ENCODE measurements around the gene DNAH3.
"Not testable (repeated sequence)": the region's sequence is repeated elsewhere in the genome, so short reads cannot be mapped to it uniquely, and the experiment has no call there.

The DNAH3 gene

DNA sequence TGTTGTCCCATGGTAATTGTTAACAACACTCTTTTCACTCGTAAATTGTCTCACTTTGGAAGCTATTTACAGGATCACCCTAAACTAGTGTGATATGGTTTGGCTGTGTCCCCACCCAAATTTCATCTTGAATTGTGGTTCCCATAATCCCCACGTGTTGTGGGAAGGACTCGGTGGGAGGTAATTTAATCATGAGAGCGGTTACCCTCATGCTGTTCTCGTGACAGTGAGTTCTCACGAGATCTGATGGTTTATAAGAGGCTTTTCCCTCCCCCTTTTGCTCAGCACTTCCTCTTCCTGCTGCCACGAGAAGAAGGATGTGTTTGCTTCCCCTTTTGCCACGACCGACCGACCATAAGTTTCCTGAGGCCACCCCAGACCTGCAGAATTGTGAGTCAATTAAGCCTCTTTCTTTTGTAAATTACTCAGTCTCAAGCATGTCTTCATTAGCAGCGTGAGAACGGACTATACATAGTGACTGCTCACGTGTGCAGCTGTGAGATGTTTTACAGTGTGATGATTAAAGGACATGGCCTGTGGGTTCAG lies 34.4 kb downstream of the DNAH3 start:
- DNase-seq: no peak

DNA sequence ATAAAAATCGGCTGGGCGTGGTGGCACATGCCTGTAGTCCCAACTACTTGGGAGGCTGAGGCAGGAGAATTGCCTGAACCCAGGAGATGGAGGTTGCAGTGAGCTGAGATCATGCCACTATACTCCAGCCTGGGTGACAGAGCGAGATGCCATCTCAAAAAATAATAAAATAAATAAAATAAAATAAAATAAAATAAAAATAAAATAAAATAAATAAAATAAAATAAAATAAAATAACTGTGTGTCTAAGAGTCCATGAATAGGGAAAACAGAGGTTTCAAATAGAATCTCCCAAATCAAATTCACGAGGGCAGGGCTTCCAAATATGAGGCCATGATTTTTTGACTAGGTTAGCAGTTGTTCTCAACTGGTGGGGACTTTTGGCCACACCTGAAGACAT lies 35.1 kb downstream of the DNAH3 start:
- not testable (repeated sequence) for DNase-seq

DNA sequence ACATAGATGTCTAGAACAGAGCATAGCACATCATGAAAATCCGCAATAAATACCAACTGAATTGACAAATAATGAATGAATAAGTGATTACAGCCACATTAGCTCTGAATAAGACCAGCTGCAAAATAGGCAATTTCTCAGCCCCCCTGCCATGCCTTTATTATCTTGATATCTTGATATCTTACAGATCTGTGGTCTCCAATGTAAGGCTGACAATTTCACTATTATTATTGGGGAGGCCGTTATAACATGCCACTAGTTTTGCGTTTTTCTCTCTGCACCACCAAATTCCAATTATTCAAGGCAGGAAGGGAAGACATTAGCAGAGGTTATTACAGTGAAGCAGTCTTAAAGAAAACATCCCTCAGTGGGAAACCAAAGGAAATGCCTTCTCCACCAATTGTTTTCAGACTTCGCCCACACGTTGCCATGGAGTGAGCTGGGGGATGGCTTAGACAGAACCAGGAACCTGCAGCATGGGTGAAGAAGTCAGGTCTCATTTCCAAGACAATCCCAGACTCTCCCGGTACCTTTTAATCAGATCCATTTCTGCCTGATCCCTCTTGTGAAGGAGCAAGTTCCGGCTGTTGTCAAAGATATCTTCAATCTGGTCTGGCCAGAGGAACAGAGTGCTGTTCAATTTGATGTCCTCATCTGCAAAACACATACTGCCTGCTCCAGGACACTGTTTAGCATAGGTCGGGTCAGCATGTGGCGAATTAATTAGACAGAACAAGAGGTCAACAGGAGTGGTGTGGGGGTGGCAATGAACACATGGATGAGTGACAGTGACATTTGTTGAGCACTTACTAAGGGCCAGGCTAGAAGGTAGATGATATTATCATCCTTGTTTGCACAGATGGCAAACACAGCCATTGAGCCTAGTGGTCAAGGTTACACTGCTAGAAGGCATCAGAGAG lies 46.4 kb downstream of the DNAH3 start:
- DNase-seq: no peak

DNA sequence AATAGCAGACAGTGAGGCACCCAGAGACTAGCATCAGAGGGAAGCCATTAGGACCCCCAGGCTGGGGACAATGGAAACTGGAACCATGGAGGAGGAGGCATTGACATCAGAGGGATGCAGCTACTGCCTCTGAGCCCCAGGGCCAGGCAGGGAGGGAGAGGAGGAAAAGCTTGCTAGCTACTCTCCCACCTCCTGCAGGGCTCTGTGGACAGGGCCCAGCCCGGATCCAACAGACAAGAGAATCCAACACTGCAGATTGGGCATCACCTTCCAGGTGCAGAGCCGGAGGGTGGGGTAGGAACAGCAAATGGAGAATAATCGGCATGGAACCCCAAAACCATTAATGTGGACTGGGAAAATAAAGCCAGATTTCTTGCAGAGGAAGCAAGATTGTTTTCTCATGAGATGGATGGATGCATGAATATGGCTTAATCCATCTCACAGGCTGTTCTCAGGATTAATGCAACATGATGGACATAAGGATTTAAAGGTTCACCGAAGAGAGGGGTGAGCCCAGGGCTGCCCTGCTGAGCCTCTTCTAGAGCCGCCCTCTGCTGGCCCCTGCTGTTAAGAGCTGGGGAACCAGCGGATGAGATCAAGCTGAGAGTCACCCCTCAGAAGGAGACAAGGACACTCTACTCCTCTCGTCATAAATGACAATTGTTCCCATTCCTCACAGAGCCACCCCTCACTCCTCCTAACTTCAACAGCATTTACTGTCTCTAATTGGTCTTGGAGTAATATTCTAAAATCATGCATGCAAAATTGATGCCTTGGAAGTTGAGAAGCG lies 48.8 kb downstream of the DNAH3 start:
- DNase-seq: no peak

DNA sequence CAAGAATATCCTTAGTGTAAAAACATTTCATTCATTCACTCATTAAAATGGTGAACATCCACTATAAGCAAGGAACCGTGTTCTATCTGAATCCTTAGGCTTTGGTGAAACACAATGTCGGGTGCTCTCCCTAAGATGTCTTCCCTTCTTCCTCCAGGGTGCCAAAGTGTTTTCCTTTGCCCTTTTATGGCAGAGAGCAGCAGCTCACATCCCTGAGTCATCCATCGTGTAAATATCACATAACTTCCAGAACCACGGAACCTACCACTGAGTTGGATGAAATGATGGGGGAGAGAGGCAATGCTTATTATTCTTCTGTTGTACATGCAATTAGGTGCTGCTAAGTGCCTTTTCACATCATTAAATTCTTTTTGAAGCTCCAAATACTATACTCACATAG lies 50.2 kb downstream of the DNAH3 start:
- no peak for DNase-seq

DNA sequence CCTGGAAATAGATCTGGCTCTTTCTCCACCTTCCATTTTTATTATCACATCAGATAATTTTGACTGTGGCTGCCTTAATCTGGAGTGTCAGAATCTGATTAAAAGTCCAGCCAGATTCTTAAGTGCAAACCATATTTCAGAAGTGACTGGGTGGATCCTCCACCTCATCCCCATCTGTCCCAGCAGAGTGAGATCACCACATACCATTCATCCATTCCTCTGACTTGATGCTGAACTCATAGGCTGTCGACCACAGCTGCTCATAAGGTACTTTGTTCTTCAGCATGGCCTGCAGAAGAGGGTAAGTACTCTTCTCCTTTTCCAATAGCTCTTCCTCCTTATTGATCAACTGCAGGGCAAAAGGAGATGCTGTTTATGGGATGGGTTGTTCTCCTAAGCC lies 53.5 kb downstream of the DNAH3 start:
- DNase-seq: no peak

DNA sequence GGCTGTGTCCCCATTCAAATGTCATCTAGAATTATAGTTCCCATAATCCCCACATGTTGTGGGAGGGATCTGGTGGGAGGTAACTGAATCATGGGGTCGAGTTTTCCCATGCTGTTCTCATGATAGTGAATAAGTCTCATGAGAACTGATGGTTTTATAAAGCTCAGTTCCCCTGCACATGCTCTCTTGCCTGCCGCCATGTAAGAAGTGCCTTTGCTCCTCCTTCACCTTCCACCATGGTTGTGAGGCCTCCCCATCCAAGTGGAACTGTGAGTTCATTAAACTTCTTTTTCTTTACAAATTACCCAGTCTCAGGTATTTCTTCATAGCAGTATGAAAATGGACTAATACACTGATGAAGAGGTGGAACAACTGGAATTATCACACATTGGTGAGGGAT lies 55.9 kb downstream of the DNAH3 start:
- DNase-seq: not testable (repeated sequence)

DNA sequence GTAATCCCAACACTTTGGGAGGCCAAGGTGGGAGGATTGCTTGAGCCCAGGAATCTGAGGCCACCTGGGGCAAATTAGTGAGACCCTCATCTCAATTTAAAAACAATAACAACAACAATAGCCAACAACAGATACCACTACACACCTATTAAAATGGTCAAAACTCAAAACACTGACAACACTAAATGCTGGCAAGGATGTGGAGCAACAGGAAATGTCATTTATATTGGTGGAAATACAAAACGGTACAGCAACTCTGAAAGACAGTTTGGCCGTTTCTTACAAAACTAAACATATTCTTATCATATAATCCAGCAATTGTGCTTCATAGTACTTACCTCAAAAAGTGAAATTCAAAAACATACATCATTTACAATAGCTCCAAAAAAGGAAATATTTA lies 57.7 kb downstream of the DNAH3 start:
- DNase-seq: no peak

DNA sequence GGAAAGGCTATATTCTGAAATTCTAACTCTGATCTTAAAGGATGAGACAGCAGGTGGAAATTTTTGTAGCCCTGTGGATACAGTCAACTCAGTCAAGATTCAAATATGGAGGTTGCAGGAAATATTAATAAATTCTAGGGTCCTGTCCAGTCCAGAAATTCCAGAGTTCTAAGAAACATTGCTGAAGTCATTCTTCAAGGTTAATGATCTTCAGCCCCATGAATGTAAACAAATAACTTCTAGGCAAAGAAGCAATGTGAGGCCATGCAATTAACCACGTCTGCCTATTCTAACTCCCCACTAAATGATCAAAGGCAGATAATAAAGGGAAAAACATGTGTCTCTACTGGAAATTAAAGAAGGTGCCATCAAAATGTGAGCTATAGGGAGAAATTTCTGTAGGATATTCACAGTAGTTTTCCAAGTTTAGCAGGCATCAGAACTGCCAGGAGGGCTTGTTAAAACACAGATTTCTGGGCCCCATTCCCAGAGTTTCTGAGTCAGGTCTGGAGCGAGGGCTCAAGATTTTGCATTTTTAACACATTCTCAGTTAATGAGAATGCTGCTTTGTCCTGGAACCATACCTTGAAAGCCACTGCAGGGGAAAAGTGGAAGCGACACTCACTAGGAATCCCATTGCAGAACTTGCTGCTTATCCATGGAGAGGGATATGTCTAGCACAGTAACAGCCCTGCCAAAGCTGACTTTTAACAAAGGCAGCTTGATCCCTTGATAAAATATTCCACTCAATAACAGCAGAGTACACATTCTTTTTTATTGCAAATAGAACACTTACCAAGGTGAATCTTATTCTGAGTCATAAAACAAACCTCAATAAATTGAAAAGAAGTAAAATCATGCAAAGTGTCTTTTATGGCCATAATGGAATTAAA lies 61.8 kb downstream of the DNAH3 start:
- no peak for DNase-seq

DNA sequence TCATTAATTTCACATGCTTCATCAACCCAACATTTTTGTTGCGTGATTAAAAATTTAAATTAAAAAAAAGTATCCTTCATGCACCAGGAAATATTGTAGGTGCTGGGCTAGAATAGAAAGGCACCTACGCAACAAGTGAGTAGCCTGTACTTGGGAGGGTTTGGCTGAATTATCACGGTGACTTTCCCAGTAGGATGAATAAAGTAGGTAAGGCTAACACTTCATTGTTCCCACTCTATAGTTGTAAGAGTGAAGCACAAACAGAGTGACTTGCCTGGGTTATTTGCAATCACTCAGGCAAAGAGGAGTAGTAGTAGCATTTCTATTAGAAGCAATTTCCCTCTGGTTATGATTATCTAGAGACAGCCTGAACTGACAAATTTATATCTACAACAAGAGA lies 62.5 kb downstream of the DNAH3 start:
- DNase-seq: no peak

DNA sequence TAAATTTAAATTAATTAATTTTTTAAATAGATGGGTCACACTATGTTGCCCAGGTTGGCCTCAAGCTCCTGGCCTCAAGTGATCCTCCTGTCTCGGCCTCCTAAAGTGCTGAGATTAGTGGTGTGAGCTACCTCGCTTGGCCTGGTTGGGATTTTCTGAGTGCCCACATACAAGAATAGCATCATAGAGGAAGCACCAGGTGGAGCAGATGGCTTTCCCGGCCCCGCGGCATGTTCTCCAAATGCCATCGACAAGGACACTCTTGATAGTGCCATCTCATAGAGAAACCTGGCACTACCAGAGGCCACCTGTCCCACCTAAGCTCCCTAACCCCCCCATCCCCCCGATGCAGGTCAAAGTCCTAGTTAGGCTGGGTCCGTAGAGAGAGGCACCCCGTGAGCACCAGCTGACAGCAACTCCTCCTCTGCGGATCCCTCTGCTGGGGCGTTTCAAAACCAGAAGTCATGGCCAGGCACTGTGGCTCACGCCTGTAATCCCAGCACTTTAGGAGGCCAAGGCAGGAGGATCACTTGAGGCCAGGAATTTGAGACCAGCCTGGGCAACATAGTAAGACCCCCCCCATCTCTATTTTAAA lies 65.9 kb downstream of the DNAH3 start:
- no peak for DNase-seq

DNA sequence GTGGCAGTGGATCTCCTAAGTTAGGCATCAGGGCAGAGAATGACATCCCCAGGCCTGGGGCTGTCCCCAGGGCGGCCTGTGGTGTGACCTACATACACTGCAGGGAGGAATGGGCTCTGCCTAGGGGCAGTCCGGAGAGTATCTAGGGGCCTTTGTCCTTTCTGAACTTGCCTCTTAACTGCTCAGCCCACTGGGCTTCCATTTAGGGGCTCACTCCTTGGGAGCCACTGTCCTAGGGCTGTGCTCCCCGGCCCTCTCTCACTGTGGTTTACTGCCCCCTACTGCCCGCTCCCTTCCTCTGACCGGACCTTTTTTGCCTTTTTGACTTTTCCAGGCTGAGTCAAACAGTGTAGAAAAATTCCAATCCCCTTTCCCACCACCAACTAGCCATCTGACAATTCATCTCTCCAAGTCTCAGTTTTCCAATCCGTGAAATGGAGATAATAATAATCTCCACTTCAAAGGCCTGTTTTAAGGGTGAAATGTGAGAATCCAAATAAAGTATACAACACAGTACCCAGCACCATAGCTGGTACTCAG lies 66.8 kb downstream of the DNAH3 start:
- DNase-seq: no peak

DNA sequence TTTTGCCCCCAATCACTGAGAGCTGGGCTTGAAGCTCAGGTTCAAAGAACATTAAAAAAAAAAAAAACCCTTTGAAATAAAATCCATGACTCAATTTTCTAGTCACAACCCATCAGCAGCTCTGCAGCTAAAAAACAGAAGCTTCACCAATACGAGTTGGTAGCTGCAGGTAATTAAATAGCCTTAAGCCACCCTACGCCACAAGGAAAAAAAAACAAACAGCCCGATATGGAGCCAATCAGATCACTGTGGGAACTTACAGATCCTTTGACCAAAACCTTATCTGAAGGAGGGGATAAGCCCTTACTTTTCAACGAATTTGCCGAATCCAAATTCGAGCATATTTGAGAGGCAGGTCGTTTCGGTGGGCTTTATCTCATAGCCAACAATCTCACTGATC lies 69.3 kb downstream of the DNAH3 start:
- no peak for DNase-seq

DNA sequence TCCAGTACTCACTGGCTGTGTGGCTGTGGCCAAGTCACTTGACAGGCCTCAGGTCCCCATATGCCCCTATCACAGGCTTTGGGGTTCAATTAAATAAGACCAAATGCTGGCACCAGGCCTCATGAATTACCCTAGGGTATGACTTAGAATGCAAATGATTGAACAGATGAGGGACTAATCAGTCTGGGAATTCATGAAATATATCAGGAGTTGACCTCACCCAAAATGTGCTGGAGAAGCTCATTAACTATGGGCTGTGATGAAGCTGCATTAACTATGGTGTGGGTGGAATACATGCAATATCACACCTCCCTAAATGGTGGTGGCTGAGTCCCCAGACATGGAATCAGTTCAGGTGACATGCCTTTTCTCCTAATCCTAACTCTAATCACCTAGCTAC lies 72.1 kb downstream of the DNAH3 start:
- DNase-seq: no peak

DNA sequence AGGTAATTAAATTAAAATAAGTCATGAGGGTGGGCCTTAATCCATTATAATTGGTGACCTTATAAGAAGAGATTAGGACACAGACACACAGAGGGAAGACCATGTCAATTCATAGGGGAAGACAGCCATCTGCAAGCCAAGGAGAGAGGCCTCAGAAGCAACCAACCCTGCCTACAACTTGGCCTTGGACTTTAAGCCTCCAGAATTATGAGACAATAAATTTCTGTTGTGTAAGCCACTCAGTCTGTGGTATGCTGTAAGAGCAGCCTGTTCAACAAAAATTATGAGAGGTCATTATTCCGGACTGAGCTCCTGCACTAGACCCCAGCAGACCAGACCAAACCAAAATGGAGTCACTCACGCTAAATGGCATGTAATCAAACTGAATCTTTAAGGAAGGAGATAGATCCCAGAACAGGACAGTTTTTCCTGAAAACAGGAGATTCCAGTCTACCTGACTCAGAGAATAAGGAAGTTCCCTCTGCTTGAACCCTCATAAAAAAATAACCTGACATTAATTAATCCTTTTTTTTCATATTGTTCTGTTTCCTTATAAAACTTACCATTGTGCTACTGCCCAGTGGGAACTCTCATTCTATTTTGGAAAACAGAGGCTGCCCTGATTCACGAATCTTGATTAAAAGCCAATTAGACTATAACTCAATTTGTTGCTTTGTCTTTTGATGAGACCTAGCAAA lies 74.3 kb downstream of the DNAH3 start:
- DNase-seq: no peak

DNA sequence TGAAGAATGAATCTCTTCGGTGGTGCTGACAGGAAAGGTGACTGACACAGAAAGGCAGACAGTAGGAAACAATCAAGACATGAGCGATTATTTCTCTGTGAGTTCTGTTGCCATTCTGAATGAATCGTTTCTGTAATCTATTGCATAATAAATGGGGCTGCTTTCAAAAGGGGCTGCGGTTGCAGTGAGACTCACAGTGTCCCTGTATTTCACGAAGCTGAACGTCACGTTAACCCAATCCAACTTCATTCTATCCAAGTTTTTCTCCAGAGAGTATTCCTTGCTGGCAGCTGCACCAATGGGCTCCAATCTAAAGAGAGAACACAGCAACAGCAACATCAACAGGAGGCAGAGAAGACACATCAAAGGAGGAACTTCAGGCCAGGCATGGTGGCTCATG lies 75.4 kb downstream of the DNAH3 start:
- no peak for DNase-seq

DNA sequence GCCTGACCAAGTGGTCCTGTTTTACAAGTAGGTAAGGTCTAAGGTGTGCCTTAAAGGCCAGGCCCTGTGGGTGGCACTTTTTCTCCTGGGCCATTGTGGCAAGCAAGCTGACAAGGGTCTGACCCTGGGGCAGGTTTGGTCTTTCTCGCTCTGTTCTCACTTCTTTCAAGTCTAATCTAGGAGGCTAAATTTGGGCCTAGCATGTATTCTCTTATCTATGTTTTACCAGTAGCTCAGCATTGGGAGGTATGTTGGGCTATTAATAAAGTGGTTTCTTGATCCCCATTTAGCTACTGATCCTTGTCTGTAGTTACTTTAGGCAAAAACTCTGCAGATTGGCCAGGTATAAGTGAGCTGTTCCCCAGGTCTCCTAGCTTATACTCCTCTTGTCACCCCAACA lies 77.7 kb downstream of the DNAH3 start:
- DNase-seq: no peak

DNA sequence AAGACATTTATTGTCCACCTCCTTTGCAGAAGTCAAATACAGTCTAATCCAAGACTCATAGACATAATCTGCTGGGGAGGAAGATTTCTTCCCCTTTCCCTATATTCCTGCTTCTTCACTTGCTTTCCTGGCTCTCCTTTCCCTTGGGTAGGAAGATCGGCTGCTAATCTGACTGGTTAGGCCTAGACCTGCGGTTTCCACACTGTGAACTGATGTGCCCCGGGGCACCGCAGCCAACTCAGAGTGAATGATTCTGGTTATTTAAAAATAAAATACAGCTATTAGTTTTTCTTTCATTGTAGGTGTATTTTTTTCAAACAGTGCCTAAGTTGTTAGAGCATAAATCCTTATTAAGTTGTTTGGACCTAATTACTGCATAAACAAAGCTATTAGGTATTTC lies 78.9 kb downstream of the DNAH3 start:
- no peak for DNase-seq

DNA sequence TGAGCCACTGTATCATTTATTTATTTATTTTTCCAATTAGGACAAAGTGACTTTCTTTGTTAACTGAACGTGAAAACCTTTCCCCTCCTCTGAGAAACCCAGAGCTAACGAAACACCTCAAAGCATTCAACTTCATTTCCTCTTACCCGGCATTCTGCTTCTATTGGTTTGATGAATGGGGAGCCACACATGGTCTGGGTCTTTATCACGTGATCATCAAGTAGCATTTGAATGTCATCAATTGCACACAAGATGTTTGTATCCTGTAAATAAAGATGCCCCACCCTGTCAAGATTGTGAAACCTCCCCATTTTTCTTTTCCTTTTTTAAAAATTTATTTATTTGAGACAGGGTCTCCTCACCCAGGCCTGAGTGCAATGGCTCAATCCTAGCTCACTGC lies 80.1 kb downstream of the DNAH3 start:
- no peak for DNase-seq

DNA sequence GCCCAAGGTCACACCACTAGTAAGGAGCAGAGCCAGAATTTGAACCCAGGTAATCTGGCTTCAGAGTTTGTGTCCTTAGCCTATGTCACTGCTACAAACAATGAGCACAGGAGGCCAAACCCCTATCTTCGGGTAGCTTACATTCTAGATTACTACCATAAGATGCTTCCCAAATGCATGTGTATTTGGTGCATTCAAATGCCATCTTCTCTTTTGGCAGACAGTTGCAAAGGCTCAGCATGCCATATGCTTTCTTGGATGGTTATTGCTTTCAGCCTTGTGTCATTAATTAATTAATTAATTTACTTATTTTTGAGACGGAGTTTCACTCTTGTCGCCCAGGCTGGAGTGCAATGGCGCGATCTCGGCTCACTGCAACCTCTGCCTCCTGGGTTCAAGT lies 80.7 kb downstream of the DNAH3 start:
- DNase-seq: no peak

DNA sequence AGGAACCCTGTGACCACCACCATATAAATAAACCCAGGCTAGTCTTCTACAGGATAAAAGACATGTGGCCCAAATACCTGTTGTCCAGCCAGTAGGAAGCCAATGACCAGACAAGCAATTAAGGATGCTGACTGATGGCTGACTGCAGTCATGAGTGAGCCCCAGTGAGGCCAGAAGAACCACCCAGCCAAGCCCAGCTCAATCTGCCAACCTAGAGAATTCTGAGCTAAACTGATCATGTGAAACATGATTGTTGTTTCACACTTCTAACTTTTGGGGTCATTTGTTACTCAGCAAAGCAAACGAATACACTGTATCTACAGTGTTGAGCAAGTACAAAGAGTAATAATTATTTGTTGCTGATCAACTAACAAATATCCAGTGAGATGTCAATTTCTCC lies 86.4 kb downstream of the DNAH3 start:
- DNase-seq: no peak

DNA sequence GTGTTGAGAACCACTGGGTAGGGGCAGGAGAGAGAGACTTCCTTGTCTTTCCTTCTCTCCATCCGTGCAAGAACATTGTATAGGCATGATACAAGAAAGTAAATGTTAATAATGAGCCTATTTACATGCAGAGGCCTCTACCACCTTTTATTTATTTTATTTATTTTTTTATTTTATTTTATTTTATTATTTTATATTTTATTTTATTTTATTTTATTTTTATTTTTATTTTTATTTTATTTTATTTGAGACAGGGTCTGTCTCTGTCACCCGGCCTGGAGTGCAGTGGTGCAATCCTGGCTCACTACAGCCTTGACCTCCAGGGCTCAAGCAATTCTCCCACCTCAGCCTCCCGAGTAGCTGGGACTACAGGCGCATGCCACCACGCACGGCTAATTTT lies 87.3 kb downstream of the DNAH3 start:
- not testable (repeated sequence) for DNase-seq

All from T1000 (cell line).